Measurements from ENCODE around the gene CDCP1.
"Not testable (repeated sequence)": the region's sequence is repeated elsewhere in the genome, so short reads cannot be mapped to it uniquely, and the experiment has no call there.

CDCP1 gene

DNA sequence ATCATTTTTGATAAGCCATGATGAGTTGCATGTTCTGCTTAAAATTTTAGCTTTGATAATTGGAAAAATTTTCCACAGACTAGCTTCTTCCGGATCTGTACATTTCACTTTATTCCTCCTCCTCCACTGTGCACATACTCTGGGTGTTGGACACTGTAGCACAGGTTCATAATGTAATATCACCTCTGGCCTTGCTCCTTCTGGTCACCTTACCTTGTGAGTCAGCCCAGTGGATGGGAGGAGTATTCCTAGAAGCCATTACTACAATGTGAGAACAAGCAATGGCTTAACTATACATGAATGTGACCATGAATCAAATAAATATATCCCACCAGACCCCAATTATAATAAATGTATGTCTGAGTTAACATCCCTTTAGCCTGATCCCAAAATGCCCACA is 6.1 kb upstream of the CDCP1 start:
- no peak overlapping the region for H3K27ac ChIP-seq

DNA sequence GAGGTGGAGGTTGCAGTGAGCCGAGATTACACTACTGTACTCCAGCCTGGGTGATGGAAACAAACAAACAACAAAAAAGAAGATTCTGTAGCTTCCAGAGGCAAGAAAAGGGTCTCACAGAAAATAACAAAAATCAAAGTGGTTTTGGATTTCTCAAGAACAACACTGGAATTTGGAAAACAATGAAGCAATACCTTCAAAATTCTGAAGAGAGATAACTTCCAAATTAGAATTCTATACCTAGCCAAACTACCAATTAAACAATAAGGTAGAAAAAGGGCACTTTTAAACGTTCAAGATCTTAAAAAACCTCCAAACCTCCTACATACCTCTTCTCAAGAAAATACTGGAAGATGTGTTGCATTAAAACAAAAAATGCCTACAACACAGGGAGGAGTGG is 4.9 kb upstream of the CDCP1 start:
- DNase-seq (ENCODE audit: low read depth, low spot score): no peak
- Histone ChIP-seq H3K27ac (no peak overlapping the region), H3K4me3 (no peak overlapping the region), H3K9me3 (ENCODE audit: low read depth, low read length) (no peaks in the 10 kb centered on the region), H3K9ac (ENCODE audit: insufficient read length) (no peak overlapping the region), H3K36me3 (ENCODE audit: insufficient read depth, low read length) (no peaks in the 10 kb centered on the region)
- TF ChIP-seq POLR2AphosphoS5 (IDR thresholded peaks at IDR 0.05; ENCODE audit: borderline replicate concordance, low read depth, low read length) (no peak), FOXP2 (optimal IDR thresholded peaks at IDR 0.05; ENCODE audit: control extremely low read depth, extremely low read length, insufficient read depth) (no peak), EZH2 (IDR thresholded peaks at IDR 0.05) (no peak)

More for the DNA sequence above, 6.1 kb upstream of the CDCP1 start:
- Histone ChIP-seq H3K9ac (ENCODE audit: insufficient read length) (no peak overlapping the region), H3K4me3 (no peak overlapping the region), H3K36me3 (ENCODE audit: insufficient read depth, low read length) (no peaks in the 10 kb centered on the region), H3K9me3 (ENCODE audit: low read depth, low read length) (no peaks in the 10 kb centered on the region)
- TF ChIP-seq EZH2 (IDR thresholded peaks at IDR 0.05) (no peak), POLR2AphosphoS5 (IDR thresholded peaks at IDR 0.05; ENCODE audit: borderline replicate concordance, low read depth, low read length) (no peak), FOXP2 (optimal IDR thresholded peaks at IDR 0.05; ENCODE audit: control extremely low read depth, extremely low read length, insufficient read depth) (no peak)
- DNase-seq (ENCODE audit: low read depth, low spot score): no peak

DNA sequence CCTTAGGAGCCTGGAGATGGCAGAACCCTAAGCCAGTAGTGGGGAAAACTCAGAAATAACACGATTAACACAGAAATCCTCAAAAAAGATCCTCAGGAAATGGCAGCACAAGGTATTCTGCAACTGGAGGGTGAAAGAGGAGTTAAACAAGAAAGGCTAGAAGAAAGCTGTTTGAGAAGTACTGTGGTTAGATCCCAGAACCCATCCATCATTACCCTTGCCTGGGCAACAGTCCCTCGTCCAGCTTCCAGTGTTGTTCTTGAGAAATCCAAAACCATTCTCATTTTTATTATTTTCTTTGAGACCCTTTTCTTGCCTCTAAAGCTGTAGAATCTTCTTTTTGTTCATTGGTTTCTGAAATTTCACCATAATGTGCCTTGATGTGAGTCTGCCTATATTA is 2.7 kb upstream of the CDCP1 start:
- Histone ChIP-seq H3K4me3 (no peak overlapping the region), H3K36me3 (ENCODE audit: insufficient read depth, low read length) (no peaks in the 10 kb centered on the region), H3K27ac (no peak overlapping the region), H3K9ac (ENCODE audit: insufficient read length) (no peak overlapping the region), H3K9me3 (ENCODE audit: low read depth, low read length) (no peaks in the 10 kb centered on the region)
- no peak for DNase-seq (ENCODE audit: low read depth, low spot score)
- TF ChIP-seq EZH2 (IDR thresholded peaks at IDR 0.05) (no peak), POLR2AphosphoS5 (IDR thresholded peaks at IDR 0.05; ENCODE audit: borderline replicate concordance, low read depth, low read length) (no peak), FOXP2 (optimal IDR thresholded peaks at IDR 0.05; ENCODE audit: control extremely low read depth, extremely low read length, insufficient read depth) (no peak)

DNA sequence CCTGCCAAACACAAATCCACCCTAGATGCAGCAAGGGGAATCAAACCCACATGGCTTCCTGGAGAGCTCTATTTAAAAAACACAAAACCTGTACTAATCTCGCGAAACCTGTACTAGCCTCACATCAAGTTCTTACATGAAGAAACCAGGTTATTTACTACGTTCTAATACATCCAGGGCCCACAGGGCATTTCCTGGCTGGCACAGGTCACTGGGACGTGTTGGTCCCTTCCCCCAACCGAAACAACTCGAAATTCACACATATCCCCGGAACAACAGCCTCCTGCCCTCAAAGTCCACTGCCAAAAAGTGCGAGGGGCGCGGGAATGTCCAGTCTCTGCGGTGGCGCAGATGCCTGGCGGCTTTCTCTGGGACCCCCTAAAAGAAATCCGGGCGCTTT is 955 bp downstream of the CDCP1 start:
- H3K9ac ChIP-seq (ENCODE audit: insufficient read length): no peak overlapping the region
- H3K4me3 ChIP-seq: no peak overlapping the region

DNA sequence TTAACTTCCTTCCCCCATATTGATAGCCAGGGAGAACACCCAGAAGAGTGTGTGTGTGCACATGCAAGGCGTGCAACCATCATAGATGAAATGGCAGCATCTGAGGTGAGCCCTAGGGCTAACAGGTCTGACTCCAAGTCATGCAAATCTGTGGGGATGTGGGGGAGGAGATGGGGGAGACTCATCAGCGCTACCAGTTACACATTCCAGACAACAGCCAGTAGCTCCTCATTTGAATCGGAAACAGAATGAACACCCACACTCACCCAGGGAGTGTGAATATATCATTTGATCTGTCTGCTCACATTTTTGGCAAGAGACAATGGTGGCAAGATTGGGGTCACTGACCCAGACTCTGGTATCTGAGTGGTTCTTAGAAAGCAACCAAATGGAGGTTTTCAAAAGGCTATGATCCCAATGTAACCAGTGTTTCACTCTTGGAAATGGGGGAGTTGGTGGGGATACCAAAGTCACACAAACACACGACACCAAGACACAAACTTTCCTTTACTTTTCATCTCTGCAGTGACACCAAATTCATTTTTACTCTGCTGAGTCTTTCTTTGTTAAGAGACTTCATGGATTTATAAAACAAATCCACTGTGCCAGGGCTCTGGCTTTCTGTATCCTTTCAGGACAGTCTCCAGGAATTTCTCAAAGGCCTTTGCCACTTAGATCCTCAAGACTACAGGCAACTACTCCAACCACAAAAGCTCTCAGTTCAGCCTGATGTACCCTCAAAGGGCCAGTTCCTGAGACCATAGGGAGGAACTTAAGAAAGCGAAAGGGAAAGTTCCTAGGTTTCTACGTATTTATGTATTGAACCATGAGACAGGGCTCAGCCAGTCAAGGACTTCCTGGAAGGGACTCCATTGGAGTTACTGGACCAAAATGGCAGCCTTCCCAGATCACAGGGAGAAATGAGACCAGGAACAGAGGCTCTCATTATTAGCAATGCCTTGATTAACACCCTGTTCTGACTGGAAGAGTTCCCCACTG is 2.2 kb downstream of the CDCP1 start:
- H3K36me3 ChIP-seq (ENCODE audit: insufficient read depth, low read length): no peaks in the 10 kb centered on the region
- H3K4me3 ChIP-seq: no peak overlapping the region
- TF ChIP-seq EZH2 (IDR thresholded peaks at IDR 0.05) (no peak), POLR2AphosphoS5 (IDR thresholded peaks at IDR 0.05; ENCODE audit: borderline replicate concordance, low read depth, low read length) (no peak), FOXP2 (optimal IDR thresholded peaks at IDR 0.05; ENCODE audit: control extremely low read depth, extremely low read length, insufficient read depth) (no peak)
- H3K27ac ChIP-seq: no peak overlapping the region
- no peak for DNase-seq (ENCODE audit: low read depth, low spot score)
- H3K9ac ChIP-seq (ENCODE audit: insufficient read length): no peak overlapping the region
- no peaks in the 10 kb centered on the region for H3K9me3 ChIP-seq (ENCODE audit: low read depth, low read length)

More for the DNA sequence above, 955 bp downstream of the CDCP1 start:
- TF ChIP-seq EZH2 (IDR thresholded peaks at IDR 0.05): no peak
- TF ChIP-seq FOXP2 (optimal IDR thresholded peaks at IDR 0.05; ENCODE audit: control extremely low read depth, extremely low read length, insufficient read depth): no peak
- no peak for TF ChIP-seq POLR2AphosphoS5 (IDR thresholded peaks at IDR 0.05; ENCODE audit: borderline replicate concordance, low read depth, low read length)
- Histone ChIP-seq H3K9me3 (ENCODE audit: low read depth, low read length) (no peaks in the 10 kb centered on the region), H3K27ac (no peak overlapping the region), H3K36me3 (ENCODE audit: insufficient read depth, low read length) (no peaks in the 10 kb centered on the region)
- DNase-seq (ENCODE audit: low read depth, low spot score): no peak

DNA sequence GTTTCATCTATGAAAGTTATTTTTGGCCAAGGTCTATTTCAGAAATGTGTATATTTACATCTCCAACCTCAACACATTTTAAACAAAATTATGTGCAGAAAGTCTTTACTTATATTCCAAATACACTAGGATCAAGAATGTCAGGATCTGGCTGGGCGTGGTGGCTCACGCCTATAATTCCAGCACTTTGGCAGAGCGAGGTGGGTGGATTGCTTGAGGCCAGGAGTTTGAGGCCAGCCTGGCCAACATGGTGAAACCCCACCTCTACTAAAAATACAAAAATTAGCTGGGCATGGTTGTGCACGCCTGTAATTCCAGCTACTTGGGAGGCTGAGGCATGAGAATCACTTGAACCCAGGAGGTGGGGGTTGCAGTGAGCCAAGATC is 5.4 kb downstream of the CDCP1 start:
- DNase-seq (ENCODE audit: low read depth, low spot score); H3K9me3 ChIP-seq (ENCODE audit: low read depth, low read length); H3K27ac ChIP-seq; H3K36me3 ChIP-seq (ENCODE audit: insufficient read depth, low read length); H3K4me3 ChIP-seq; H3K9ac ChIP-seq (ENCODE audit: insufficient read length): not testable (repeated sequence)

DNA sequence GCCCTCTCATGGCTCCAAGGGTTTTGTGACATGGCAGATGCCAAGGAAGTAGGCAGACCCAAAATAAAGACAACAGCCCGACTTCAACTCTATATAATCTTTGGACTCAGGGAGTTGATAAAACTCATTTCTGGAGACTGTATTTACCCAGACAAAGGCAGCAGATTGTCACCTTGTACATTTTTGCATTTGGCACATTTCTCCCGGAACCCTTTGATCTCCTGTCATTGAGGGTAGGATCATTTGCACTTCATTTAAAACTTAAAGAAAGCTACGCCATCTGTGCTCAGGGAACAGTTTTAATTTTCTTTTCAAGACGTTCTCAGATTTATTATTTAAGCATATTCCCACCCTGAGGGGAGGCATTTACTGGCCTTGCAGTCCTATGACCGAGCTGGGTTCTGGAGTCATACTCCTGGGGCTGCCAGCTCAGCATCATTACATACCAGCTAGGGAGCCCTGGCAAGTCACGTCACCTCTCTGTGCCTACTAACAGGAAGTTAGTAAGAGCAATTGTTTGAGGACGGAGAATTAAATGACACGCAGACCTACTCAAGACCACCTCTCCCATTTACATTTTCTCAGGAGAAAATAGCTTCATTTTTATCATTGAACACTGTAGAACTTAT is 5.9 kb downstream of the CDCP1 start:
- H3K9ac ChIP-seq (ENCODE audit: insufficient read length): no peak overlapping the region
- no peak overlapping the region for H3K27ac ChIP-seq
- DNase-seq (ENCODE audit: low read depth, low spot score): no peak
- no peak overlapping the region for H3K4me3 ChIP-seq
- no peaks in the 10 kb centered on the region for H3K36me3 ChIP-seq (ENCODE audit: insufficient read depth, low read length)
- no peaks in the 10 kb centered on the region for H3K9me3 ChIP-seq (ENCODE audit: low read depth, low read length)
- TF ChIP-seq FOXP2 (optimal IDR thresholded peaks at IDR 0.05; ENCODE audit: control extremely low read depth, extremely low read length, insufficient read depth): no peak
- no peak for TF ChIP-seq POLR2AphosphoS5 (IDR thresholded peaks at IDR 0.05; ENCODE audit: borderline replicate concordance, low read depth, low read length)
- no peak for TF ChIP-seq EZH2 (IDR thresholded peaks at IDR 0.05)

DNA sequence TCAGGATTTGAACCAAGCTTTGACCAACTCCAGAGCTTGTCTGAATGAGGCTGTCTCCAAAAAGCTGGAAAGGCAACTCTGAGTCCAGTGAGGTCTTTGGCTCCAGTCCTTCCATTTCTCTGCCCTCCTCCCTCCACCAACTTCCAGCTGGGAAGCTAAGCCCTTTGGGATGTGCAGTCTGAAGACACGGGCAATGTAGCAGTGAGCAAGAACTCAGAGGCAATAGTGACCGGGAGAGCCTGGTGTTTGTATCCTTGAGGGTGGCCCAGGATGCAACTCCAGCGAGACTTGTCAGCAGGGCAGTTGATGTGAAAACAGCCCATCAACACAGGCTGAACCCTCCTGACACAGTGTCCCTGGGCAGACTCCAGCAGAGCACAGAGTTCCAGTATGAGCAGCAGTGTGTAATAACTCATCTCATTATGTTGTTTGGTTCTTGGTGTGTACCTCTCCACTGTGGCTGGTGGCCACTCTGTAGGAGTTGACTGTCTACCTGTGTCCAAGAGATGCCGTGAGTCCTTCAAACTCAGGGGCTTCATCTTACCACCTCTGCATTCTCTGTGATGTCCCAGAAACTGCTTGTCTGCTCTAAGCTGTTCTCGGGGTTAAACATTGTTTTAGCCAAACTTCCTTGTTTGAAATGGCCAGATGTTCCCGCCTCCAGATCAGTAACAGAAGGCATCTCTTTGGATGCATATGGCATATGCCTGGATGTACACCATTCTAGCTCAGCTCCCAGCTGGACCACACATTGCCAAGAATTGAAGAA is 6.6 kb downstream of the CDCP1 start:
- no peak for TF ChIP-seq FOXP2 (optimal IDR thresholded peaks at IDR 0.05; ENCODE audit: control extremely low read depth, extremely low read length, insufficient read depth)
- TF ChIP-seq POLR2AphosphoS5 (IDR thresholded peaks at IDR 0.05; ENCODE audit: borderline replicate concordance, low read depth, low read length): no peak
- no peak for TF ChIP-seq EZH2 (IDR thresholded peaks at IDR 0.05)
- H3K27ac ChIP-seq: no peak overlapping the region
- no peaks in the 10 kb centered on the region for H3K36me3 ChIP-seq (ENCODE audit: insufficient read depth, low read length)
- no peak overlapping the region for H3K4me3 ChIP-seq
- no peak overlapping the region for H3K9ac ChIP-seq (ENCODE audit: insufficient read length)
- H3K9me3 ChIP-seq (ENCODE audit: low read depth, low read length): no peaks in the 10 kb centered on the region
- no peak for DNase-seq (ENCODE audit: low read depth, low spot score)
